Fibroblast of skin of right biceps (primary cell): ENCODE data around the gene HADHB.
"Not testable (repeated sequence)": the region's sequence is repeated elsewhere in the genome, so short reads cannot be mapped to it uniquely, and the experiment has no call there.

ENCODE experiments used
- DNase-seq: peaks from one replicate; pipeline ENCODE4 v3.0.0-alpha.2; 2013

Gene HADHB

DNA sequence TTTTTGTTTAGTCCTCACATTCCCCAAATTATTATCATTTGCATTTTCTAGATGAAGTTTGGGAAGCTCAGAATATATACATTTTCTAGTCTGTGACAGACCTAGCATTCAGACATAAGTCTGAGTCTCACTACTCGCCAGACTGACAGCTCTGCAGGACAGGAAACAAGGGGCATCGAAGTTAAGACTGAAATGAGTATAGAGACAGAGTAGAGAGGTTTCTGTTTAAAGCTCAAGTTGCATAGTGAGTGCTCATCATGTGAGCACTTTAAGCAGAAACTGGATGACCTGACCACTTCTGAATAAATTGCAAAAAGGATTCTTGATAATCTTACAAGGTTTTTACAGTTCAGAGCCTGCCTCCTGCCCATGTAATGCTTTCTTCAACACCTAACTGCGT is 1.1 kb downstream of the HADHB start:
- no peak for DNase-seq

DNA sequence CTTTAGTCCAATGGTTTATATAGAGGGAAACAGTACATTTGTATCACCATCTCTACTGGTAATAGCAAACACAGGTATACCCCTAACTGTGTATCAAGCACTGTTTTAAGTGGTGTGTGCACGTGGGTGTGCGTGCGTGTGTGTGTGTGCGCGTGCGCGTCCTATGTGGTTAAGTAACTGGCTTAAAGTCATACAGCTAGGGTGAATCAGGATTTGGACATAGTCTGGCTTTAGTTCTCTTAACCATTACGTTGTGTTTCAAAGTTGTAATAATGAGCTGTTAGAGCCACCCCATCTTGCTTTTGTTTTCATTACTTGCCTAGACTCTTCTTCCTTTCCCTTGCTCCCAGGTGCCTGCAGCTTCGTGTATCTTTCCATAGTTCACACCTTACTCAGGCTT is 2.1 kb downstream of the HADHB start:
- DNase-seq, result peak; percentile 19

DNA sequence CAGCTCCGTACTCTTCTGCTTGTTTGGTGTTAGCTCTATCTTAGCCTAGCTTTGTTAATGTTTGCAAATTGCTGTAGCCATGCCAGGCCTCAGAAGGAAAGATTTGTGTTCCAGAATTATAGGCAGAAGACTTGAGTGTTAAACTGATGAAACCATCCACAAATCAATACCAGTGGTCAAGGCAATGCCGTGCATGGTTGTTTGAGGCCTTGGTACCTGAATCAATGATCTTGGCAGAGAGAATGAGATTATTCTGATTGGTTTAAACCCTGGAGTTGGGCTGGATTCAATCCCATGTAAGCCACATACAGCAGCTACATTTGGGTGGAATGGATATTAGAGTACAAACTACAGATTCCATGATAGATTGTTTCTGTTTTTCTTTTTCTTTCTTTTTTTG is 4.9 kb downstream of the HADHB start:
- no peak for DNase-seq

DNA sequence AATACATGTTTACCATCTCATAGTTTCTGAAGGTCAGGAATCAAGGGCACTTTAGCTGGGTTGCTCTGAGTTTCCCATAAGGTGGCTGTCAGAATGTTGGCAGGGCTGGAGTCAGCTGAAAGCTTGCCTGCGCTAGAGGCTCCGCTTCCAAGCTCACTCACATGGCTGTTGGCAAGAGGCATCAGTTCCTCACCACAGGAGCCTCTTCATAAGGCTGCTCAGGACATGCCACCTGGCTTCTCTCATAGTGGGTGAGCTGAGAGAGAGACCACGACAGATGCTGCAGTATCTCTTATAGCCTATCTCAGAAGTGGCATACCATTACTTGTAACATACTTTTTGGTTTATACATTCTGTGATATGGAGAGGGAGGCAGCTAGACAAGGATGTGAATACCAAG is 7.2 kb downstream of the HADHB start:
- no peak for DNase-seq

DNA sequence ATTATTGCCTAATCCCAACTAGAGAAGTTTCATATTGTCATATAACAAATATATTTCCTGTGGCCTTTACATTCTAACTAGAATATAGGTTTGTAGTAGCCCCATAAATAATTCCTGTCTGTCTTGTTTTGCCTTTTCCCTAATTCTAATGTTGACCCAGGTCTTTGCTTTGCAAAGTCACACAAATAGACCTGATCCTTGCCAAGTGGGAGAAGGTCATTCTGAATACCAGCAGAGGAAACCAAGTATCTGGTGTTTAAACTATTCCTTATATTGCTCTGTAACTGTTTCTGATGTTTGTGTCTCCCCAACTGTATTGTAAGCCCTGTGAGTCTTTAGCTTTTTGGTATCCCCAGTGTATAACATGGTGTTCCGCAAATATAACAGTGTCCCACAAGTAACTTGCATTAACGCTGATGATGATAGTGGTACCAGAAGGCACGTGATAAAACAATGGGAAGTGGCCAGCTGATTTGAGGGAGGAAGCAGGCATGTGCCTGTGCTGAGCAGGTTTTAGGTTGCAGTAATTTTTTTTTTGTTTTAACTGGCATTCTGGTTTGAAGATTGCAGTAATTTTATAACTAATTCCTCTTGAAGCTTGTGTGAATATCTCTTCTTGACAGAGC is 11.1 kb downstream of the HADHB start:
- DNase-seq, result no peak

DNA sequence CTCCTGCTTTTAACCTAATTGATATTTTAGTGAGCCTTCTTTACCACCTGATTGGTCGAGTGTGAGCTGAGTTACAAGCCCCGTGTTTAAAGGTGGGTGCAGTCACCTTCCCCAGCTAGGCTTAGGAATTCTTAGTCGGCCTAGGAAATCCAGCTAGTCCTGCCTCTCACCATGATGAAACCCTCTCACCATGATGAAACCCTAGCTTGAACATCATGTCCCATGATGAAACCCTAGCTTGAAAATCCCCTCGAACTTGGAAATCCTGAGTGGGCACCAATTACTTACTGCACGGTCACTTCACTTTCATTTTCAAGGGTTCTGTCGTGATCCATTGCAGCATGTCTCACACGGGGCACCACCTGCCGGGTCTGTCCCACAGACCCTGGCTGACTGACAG is 14.1 kb downstream of the HADHB start:
- DNase-seq, result not testable (repeated sequence)

DNA sequence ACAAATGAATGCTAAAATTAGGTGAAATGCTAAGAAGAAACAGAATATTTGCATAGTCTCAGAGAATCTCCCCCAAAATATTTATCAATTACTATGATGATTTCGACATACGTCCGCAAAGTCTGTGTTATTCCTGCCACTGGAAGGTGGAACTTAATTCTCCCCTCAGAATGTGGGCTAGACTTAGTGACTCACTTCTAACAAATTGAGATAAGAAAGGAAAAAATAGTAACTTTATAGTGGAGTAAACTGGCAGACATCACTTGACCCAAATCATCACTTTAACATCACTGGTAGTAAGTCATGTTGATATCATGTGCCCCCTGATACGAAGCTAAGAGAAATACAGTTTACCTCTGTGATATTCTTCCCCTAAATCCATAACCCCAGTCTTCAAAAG is 23.5 kb downstream of the HADHB start:
- peak; percentile 24 for DNase-seq

DNA sequence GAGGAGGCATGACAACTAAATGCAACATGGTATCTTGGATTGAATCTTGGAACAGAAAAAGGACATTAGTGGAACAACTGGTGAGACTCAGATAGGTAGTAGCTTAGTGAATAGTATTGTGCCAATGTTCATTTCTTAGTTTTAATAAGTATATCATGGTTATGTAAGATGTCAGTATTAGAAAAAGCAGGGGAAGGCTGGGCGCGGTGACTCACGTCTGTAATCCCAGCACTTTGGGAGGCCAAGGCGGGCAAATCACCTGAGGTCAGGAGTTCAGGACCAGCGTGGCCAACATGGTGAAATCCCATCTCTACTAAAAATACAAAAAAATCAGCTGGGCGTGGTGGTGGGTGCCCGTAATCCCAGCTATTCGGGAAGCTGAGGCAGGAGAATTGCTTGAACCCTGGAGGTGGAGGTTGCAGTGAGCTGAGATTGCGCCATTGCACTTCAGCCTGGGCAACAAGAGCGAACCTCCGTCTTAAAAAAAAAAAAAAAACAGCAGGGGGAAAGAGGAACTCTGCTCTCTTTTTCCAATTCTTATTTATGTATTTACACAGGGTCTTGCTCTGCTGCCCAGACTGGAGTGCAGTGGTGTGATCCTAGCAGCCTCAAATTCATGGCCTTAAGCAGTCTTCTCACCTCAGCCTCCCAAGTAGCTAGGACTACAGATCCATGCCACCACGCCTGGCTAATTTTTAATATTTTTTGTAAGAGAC is 24.1 kb downstream of the HADHB start:
- DNase-seq, result not testable (repeated sequence)

DNA sequence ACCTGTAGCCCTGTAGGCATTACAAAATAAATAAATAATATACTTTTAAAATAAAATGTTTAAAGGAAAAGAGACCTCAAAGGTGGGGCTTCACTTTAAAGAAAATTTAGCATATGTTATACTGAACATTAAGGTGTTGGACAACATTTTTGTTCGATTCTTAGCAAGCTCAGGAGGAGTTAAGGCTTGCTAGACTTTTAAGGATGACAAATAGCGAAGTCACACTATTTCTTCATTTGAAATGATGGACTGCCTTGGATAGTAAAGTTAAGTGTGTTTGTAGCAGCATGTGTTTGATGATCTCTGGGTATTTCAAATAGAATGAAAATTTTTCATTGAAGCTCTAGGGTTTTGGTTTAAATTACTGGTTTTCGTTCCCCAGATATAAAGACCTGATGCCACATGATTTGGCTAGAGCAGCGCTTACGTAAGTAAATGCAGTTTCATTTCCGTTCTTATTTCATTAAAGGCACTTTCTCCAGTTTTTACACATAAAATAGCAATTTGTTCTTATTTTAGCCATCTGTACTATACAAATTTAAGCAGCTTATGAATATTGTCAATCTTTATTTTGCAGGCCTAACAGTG is 24.9 kb downstream of the HADHB start:
- no peak for DNase-seq

DNA sequence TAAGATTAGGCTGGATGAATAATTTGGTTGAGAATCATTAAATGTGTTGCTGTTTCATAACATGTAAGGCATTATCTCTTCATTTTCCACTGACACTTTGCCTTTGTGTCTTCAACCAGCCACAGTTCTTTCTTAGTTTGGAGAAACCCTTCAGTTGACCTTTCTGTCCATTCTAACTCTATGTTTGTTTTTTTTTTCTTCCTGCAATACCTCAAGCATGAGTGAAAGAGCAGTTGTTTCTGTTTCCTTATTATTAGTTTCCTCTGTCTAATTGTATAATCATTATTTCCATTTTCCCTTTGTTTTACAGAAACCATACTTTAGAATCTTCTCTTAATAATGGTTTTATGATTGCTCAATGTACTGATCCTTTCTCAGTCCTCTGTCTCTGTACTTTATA is 25.6 kb downstream of the HADHB start:
- DNase-seq, result no peak

DNA sequence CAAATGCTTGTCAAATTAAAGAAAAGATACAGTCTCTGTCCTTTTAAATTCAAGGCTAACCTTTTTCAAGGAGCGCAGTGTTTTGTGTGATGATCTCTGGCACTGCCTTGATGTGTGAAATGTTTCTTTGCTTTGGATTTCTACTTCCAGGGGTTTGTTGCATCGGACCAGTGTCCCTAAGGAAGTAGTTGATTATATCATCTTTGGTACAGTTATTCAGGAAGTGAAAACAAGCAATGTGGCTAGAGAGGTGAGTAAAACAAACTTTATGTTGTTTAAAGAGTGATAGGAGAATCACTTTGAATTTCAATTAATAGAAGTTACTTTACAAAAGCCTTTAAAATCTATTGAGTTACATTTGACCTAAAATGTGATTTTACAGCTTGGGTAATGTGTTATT is 28.8 kb downstream of the HADHB start:
- DNase-seq, result peak; percentile 41

DNA sequence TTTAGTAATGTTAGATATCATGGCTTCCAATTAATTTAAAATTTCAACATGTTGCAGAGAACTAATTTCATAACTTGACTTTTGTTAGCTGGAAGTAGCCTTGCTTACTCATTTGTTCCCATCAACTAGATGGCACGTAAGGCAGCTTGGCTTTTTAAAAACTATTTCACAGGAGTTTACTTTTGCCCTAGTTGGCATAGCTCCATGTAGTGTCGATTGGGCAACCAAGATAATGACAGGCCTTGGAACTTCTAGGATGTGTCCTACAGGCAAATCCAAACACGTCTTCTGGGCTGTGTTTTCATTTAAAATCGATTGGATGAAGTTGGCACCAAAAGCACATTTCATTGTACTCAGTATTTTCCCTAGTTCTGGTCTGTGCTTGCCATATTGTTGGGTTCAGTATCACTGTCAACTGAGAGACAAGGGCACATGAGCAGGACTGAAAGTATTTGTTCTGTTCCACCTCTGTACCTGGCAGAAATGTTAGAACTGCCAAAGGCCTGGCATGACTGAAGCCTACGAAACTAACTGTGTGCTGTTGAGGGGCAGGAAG is 29.4 kb downstream of the HADHB start:
- peak; percentile 68 for DNase-seq

DNA sequence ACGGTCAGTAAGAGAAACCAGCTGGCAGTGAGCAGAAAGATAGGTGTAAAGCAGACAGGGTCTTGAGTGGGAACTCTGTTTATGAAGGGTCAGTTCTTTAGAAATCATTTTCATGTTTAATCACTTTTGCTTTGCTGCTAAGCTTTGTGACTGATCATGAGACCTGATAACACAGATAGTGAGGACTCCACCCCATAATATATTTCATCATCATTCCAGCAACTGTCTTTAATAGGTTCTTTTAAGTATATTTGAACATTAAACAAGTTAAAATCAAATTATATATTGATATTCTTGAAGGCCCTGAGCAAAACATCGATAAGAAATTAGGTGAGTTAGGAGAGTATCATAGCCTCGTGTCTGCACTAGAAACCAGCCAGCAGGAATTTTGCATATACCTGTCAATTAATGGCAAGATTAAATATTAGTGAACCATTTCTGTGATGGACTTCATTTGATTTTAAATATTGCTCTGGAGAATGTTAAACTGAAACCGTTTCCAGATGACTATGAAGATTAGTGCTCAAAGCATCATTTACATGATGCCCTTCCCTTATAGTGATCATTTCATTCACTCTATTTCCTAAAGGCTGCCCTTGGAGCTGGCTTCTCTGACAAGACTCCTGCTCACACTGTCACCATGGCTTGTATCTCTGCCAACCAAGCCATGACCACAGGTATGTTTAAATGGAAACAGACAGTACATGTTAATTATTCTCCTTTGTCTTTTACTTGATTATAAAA is 31.9 kb downstream of the HADHB start:
- no peak for DNase-seq

DNA sequence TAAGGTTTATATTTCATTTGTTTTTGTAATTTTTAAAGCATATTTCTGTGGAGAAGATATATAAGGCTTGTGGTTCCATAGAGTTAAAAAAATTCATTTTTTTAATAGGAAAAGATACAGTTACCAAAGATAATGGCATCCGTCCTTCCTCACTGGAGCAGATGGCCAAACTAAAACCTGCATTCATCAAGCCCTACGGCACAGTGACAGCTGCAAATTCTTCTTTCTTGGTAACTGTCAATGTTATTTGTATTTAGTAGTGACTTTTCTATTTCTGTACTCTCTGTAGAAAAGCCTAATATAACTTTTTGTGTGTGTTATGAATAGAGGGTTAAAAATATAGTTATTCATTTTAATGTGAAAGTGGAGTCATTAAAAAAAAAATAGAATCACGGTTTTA is 35.1 kb downstream of the HADHB start:
- no peak for DNase-seq

DNA sequence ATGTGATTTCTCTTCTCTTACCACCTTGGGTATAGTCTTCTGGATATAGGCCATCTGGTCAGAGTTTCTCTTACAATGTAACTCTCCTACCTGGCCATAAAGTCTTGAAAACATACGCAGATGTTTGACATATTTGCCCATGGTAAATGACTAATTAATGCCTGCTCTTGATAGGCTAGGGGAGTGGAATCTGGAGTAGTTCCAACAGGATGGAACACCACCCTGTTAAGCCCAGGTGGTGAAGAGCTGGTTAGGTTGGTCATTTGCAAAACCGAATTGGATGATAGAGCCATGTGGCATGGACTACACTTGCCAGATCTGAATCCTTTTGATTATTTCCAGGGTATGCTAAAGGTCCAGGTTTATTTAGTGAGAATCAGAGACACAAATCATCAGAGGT is 36.5 kb downstream of the HADHB start:
- no peak for DNase-seq

DNA sequence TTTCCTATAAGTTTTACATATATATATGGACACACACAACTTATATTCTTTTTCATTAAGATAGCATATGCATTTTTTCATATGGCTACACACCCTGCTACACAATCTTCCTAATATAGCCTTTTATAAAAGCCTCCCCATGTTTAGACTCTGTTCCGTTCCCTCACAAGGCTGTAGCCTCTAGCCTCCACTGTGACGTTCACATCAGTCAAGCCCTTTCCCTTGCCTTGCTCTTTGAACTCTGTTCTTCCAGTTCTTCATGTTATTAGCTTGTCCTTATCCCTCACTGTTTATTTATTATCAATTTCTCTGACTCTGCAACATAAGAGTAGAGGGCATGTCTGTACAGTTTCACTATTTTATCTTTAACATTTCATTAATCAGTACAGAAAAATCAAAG is 38.9 kb downstream of the HADHB start:
- no peak for DNase-seq

DNA sequence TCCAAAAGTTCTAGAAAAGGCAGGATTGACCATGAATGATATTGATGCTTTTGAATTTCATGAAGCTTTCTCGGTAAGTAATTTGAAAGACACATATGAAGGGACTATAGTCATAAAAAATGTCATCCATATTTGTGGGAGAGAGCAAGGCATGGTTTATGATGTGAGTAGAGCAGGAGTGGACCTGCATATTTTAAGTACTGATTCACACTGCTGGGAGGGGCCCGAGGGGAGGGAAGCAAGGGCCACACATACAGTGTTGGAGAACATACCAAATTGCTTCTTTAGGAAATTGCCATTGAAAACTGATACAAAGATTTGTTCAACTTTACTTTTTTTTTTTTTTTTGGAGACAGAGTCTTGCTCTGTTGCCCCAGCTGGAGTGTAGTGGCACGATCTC is 39.4 kb downstream of the HADHB start:
- peak; percentile 66 for DNase-seq

DNA sequence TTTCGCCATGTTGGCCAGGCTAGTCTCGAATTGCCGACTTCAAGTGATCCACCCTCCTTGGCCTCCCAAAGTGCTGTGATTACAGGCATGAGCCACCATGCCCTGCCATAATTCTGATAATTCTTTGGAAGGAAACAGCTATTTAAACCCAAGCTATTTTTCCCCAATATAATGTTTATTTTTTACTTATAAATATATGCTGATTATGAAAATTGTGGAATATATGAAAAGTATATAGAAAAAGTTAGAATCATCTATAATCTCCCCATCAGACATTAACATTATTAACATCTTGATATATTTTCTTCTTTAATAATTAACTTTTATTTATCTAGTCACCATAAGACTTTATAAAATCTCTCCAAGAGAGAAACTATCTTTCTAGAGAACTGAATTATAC is 41.2 kb downstream of the HADHB start:
- DNase-seq, result no peak

DNA sequence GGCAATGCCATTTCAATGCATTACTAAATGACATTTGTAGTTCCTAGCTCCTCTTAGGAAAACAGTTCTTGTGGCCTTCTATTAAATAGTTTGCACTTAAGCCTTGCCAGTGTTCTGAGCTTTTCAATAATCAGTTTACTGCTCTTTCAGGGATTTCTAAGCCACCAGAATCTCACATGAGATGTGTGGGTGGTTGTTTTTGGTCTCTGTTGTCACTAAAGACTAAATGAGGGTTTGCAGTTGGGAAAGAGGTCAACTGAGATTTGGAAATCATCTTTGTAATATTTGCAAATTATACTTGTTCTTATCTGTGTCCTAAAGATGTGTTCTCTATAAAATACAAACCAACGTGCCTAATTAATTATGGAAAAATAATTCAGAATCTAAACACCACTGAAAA is 45.3 kb downstream of the HADHB start:
- DNase-seq, result no peak

DNA sequence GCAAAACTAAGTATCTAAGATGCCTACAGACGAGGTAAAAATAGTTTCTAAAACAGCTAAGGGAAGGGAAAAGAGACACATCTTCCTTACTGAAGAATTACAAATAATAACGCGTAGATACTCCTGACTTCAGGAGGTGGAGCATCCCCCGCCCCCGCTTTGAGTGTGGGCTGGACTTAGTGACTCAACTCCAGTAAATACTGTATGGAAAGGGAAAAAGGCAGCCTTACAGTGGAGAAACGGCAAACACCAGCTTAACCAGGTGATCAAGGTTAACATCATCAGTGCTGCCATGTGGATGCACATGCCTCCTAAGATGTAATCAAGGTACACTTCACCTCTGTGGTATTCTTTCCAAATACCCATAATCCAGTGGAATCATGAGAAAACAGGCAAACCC is 47.9 kb downstream of the HADHB start:
- peak; percentile 28 for DNase-seq

DNA sequence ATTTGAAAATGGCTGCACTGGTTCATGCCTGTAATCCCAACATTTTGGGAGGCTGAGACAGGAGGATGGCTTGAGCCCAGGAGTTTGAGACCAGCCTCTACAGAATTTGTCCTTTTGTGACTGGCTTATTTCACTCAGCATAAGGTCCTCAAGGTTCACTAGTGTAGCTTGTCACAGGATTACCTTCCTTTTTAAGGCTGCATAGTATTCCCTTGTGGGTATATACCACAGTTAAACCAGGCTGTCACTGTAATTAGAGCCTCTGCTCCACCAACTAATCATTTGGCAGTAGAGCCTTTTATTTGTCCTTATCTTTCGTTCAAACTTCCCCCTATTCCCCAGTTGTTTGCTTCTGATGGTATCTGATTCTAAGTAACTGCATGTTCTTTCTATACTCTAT is 50.8 kb downstream of the HADHB start:
- no peak for DNase-seq

DNA sequence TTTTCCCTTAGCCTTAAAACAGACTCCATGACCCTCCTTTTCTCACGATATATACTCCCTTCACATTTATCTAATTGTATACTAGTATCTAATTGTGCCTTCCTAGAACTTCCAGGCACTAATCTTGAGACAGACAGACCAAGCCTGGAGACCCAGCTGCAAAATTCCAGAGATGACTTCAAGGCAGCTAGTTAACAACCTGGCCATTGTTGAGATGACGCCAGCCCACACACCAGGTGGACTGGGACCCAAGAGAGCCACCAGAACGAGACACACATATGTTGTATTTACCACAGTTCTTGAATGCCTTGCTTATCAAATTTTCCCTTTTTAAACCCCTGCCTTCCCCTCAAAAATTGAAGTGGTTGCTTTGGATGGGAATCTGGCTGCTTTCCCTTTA is 52.3 kb downstream of the HADHB start:
- no peak for DNase-seq

DNA sequence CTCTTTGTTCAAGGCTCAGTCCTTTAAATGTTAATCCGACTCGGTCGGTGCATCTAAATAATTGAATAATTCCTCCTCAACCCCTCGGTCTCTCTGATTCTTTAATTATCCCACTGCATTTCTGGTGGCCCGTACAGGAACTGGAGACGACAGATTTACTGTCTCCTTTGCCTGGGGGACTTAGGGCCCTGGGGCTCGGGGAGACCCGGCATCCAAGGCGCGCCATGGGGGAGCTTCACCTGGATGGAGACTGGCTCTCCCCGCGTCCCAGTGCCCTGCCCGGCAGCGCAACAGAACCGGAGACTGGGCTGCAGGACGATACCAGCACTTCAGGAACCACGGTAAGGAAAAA is 53.5 kb downstream of the HADHB start:
- no peak for DNase-seq
